GM12874 (cell line): ENCODE measurements around the gene LPP.

Experiments used
- TF ChIP-seq, protein P1 (sequence below): IDR thresholded peaks from 2 replicates; pipeline ENCODE4 v1.5.1; 2011; ENCODE audit warnings: low read depth, mild to moderate bottlenecking, control low read depth, low read length, moderate library complexity; ENCODE audit not compliant: insufficient read depth

LPP gene

GRCh38 chr3:188662214-188662613 is 508.3 kb downstream of the LPP start:
- TF ChIP-seq, protein P1, sequence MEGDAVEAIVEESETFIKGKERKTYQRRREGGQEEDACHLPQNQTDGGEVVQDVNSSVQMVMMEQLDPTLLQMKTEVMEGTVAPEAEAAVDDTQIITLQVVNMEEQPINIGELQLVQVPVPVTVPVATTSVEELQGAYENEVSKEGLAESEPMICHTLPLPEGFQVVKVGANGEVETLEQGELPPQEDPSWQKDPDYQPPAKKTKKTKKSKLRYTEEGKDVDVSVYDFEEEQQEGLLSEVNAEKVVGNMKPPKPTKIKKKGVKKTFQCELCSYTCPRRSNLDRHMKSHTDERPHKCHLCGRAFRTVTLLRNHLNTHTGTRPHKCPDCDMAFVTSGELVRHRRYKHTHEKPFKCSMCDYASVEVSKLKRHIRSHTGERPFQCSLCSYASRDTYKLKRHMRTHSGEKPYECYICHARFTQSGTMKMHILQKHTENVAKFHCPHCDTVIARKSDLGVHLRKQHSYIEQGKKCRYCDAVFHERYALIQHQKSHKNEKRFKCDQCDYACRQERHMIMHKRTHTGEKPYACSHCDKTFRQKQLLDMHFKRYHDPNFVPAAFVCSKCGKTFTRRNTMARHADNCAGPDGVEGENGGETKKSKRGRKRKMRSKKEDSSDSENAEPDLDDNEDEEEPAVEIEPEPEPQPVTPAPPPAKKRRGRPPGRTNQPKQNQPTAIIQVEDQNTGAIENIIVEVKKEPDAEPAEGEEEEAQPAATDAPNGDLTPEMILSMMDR, result no peak

DNA sequence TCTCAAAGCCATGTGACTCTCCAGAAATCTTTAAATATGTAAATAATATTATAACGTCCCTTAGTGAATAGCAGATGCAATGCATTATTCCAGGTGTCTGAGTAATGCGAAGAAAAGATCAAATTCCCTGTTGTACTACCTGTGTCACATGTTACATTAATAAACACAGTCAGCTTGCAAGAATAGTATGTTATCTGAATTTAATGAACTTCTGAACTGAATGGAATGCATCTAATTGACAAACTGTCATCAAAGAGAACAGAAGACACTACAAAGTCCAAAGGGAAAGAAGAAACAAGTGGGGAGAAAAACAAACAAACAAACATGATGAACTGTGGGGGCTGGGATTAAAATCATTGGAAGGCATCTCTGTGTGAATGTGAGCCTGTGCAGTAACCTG is 508.8 kb downstream of the LPP start:
- TF ChIP-seq, protein P1, result no peak

DNA sequence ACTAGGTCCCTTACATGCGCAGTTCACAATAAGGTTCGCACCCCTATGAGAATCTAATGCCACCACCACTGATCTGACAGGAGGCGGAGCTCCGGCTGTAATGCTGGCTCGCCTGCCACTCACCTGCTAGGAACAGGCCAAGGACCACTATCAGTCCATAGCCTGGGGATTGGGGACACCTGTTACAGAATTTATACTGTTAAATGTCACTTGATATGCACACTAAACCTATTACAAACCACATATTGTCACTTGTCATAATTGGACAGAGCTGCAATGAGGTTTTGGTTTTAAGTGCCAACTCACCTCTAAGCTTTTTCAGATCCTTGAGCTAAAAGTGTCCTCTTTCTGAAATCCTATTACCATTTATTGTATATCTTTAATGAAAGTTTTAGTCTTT is 509.9 kb downstream of the LPP start:
- TF ChIP-seq, protein P1, result no peak

DNA sequence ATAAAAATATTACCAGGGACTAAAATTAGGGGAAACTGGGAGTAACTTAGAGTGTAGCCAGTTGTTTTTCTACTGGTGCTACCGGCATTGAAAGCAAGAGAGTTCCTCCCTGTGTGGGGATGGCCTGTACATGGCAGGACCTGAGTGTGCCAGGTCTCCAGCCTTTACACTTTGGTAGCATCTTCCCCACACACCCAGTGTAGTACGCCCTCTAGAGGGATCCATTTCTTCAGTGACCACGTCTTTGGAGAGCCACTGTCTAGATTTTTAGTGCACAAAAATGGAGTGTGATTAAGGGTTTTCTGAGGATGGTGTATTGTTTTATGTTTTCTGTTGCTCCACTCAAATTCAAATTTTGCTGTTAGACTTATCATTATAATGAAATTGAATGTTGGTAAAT is 510.8 kb downstream of the LPP start:
- TF ChIP-seq, protein P1, result peak; percentile 29; the same call in 1 of the 2 replicates

DNA sequence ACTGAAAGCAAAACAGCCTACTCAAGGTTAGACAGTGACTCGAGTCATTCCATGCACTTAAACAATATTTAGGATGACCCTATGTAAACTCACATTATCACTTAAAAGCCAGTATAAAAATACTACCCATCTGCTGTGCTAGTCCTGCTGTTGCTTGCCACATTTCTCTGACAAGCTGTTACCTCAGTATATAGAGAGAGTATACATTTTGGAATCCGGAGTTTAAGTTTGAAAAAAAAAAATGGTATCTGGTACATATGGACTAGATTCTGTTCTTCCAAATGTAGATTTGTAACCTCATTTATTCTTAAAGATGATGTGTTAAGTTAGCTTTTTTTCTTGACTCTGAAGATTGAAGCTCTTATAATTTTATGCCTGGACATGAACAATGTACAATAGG is 514.0 kb downstream of the LPP start:
- TF ChIP-seq, protein P1, result no peak

DNA sequence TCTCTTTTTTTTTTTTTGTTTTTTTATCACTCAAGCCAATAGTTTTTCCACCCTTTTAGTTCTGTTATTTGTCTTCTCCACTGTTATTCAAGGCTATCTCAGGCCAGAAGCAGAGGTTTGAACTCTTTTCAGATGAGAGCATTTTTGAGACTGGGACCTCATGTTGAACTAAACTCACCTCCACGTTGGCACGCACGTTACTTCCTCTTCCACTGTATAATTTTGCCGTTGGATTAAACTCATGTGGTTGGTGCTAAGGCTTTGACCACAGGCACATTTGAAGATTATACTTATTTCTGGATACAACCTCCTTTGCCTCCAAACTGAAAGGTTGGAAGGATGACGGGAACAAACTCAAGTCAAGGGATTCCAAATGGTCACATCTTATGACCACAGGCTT is 516.5 kb downstream of the LPP start:
- TF ChIP-seq, protein P1, result no peak

- TF ChIP-seq, protein P1, result no peak
These were observed 518.0 kb downstream of the LPP start for GRCh38 chr3:188671971-188672370.

- TF ChIP-seq, protein P1, result no peak
These were observed 518.9 kb downstream of the LPP start for GRCh38 chr3:188672840-188673239.
